GM21526 (cell line): Measurements from ENCODE around the gene FAM167B.
"Not testable (repeated sequence)": the region's sequence is repeated elsewhere in the genome, so short reads cannot be mapped to it uniquely, and the experiment has no call there.

Experiments used
- ATAC-seq: cut with Tn5 transposase; IDR thresholded peaks from one replicate; pipeline ENCODE4 v1.9.1; 2021; ENCODE audit warnings: moderate library complexity; ENCODE audit not compliant: unreplicated experiment, low FRiP score

Gene FAM167B

GRCh38 chr1:32255072-32256071, 8.3 kb downstream of the FAM167B start:
- no peak for ATAC-seq

DNA sequence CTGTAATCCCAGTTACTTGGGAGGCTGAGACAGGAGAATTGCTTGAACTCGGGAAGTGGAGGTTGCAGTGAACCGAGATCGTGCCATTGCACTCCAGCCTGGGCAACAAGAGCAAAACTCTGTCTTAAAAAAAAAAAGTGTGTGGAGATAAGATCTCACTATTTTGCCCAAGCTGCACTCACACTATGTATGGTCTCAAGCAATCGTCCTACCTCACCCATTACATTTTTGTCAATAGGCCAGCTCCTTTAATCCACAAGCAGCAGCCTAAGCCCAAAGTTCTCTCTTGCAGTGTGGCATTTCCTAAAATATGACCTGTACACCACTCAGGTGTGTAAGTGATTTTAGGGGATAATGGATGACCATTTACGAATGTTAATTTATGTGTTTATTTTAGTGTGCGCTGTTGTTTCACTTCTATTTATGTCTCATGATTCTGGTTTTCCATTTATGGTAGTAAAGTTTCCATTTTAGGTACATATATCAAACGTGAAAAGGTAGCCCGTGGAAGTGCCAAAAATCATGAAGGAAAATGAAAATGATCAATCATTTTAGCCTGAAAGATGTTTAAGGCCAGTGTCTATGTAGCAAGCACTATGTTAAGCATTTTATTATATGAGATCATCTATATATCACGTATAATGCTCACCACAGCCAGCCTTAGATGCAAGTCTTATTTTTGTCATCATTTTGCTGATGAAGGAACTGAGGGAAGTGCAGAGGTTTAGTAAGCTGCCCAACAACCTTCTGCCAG, 9.6 kb downstream of the FAM167B start:
- ATAC-seq: no peak

DNA sequence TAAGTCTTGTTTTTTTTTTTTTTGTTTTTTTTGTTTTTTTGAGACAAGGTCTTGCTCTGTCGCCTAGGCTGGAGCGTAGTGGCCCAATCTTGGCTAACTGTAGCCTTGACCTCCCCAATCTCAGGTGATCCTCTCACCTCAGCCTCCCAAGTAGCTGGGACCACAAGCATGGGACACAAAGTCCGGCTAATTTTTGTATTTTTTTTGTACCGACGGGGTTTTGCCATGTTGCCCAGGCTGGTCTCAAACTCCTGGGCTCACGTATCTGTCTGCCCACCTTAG, 10.1 kb downstream of the FAM167B start:
- ATAC-seq: no peak

DNA sequence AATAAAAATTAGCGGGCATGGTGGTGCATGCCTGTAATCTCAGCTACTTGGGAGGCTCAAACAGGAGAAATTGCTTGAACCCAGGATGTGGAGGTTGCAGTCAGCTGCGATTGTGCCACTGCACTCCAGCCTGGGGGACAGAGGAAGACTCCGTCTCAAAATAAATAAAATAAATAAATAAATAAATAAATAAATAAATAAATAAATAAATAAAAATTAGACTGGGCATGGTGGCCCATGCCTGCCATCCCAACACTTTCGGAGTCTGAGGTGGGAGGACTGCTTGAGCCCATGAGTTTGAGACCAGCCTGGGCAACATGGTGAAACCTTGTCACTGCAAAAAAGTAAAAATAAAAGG, 16.2 kb downstream of the FAM167B start:
- ATAC-seq: not testable (repeated sequence)

DNA sequence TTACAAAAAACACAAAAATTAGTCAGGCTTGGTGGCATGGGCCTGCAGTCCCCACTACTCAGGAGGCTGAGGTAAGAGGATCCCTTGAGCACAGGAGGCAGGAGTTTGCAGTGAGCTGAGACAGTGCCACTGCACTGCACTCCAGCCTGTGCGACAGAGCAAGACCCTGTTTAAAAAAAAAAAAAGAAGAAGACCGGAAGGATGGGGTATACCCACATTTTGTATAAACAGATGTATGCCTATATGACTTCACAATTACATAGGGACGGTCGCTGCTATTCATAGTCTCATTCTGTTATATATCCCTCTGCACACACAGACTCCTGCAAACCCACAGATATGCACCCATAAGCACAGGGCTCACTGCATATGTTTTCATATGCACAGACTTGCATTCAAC, 16.7 kb downstream of the FAM167B start:
- no peak for ATAC-seq

- no peak for ATAC-seq
Measured at GRCh38 chr1:32265846-32266245, 18.8 kb downstream of the FAM167B start.

- no peak for ATAC-seq
Measured at GRCh38 chr1:32266921-32267591, 20.0 kb downstream of the FAM167B start.

DNA sequence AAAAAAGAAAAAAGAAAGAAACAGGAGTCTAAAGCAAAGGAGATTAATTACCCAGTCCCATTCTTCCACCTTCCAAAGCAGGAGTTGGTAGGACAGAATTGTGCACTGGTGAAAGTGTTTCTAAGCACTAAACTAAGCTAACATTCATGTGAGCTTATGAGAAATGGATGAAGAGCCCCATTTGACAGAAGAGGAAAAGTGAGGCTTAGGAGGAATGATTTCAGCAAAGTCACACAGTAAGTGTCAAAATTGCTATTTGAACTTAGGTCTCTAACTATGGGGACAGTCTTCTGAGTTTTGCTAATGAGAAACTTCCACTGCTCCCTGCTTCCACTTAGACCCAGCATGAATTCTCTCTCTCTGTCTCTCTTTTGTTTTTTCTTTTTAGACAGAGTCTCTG, 22.7 kb downstream of the FAM167B start:
- no peak for ATAC-seq

GRCh38 chr1:32272557-32273390, 25.8 kb downstream of the FAM167B start:
- no peak for ATAC-seq

DNA sequence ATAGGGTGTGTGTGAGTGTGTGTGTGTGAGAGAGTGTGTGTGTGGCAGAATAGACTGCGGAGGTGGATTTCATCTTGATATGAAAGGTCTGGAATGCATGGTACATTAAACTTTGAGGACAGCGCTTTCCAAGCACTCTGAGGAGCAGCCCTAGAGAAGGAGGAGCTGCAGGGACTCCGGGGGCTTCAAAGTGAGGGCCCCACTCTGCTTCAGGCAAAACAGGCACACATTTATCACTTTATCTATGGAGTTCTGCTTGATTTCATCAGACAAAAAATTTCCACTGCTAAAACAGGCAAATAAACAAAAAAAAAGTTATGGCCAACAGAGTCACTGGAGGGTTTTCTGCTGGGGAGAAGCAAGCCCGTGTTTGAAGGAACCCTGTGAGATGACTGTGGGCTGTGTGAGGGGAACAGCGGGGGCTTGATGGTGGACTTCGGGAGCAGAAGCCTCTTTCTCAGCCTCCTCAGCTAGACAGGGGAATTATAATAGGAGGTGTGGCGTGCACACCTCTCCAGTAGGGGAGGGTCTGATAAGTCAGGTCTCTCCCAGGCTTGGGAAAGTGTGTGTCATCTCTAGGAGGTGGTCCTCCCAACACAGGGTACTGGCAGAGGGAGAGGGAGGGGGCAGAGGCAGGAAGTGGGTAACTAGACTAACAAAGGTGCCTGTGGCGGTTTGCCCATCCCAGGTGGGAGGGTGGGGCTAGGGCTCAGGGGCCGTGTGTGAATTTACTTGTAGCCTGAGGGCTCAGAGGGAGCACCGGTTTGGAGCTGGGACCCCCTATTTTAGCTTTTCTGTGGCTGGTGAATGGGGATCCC, 26.6 kb downstream of the FAM167B start:
- ATAC-seq: no peak

- ATAC-seq: no peak
Measured at GRCh38 chr1:32274646-32275340, 27.8 kb downstream of the FAM167B start.

- no peak for ATAC-seq
Measured at GRCh38 chr1:32275424-32275823, 28.4 kb downstream of the FAM167B start.

GRCh38 chr1:32276032-32276782, 29.2 kb downstream of the FAM167B start:
- ATAC-seq: no peak

DNA sequence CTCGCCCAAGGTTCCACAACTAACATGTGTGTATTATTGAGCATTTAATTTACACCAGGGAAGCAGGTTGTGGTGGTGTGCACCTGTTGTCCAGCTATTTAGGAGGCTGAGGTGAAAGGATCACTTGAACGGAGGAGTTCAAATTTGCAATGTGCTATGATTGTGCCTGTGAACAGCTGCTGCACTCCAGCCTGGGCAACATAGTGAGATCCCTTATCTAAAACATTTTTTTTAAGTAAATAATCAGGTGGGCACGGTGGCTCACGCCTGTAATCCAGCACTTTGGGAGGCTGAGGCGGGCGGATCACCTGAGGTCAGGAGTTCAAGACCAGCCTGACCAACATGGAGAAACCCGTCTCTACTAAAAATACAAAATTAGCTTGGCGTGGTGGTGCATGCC, 37.8 kb downstream of the FAM167B start:
- ATAC-seq: not testable (repeated sequence)

GRCh38 chr1:32285658-32286057, 38.6 kb downstream of the FAM167B start:
- ATAC-seq: no peak

GRCh38 chr1:32286763-32287162, 39.7 kb downstream of the FAM167B start:
- ATAC-seq: no peak

- ATAC-seq: no peak
Measured at GRCh38 chr1:32289256-32289655, 42.2 kb downstream of the FAM167B start.

- ATAC-seq: no peak
Measured at GRCh38 chr1:32291145-32291707, 44.2 kb downstream of the FAM167B start.
